DND-41 (cell line): Measurements from ENCODE around the gene RUNX1.

Source experiments
- EZH2 ChIP-seq: IDR thresholded peaks from 3 replicates; pipeline ENCODE4 v1.6.1; 2012; ENCODE audit warnings: borderline replicate concordance, low read depth, mild to moderate bottlenecking, moderate library complexity, low read length, inconsistent platforms; ENCODE audit not compliant: severe bottlenecking
- TF ChIP-seq, protein P1 (sequence below): IDR thresholded peaks from 2 replicates; pipeline ENCODE4 v1.5.1; 2012; ENCODE audit warnings: borderline replicate concordance, low read length, moderate library complexity, mild to moderate bottlenecking; ENCODE audit not compliant: poor library complexity, severe bottlenecking; ENCODE audit errors: extremely low read depth

DNA sequence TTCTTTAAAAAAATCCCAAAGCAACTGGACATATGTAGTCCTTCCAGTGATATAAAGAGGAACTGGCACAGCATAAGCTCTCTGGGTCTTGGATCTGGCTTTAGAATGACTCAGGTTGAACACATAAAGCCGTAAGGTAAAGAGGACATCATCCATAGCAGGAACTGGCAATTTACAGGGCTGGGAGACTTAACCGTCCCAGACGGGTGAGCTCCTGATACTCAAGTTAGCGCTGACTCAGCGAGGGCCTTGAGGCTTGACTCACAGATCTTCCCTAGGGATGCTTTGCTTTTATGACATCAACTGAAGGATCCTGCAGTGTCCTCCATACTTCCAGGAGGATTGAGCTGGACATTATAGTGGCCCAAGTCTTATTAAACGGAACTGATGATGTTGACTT lies 226.2 kb downstream of the RUNX1 start:
- TF ChIP-seq EZH2 = no peak
- TF ChIP-seq, protein P1, sequence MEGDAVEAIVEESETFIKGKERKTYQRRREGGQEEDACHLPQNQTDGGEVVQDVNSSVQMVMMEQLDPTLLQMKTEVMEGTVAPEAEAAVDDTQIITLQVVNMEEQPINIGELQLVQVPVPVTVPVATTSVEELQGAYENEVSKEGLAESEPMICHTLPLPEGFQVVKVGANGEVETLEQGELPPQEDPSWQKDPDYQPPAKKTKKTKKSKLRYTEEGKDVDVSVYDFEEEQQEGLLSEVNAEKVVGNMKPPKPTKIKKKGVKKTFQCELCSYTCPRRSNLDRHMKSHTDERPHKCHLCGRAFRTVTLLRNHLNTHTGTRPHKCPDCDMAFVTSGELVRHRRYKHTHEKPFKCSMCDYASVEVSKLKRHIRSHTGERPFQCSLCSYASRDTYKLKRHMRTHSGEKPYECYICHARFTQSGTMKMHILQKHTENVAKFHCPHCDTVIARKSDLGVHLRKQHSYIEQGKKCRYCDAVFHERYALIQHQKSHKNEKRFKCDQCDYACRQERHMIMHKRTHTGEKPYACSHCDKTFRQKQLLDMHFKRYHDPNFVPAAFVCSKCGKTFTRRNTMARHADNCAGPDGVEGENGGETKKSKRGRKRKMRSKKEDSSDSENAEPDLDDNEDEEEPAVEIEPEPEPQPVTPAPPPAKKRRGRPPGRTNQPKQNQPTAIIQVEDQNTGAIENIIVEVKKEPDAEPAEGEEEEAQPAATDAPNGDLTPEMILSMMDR = no peak
